Measurements from ENCODE around the gene EML6. TPM values are rescaled to one million over a fixed set of nuclear protein-coding genes. Genes with fewer than 3 reads are reported as not detected.

The EML6 gene
- polyA plus RNA-seq, 1 of the 3 experiments (the other 2 are of a cell fraction), result 1.1 TPM

DNA sequence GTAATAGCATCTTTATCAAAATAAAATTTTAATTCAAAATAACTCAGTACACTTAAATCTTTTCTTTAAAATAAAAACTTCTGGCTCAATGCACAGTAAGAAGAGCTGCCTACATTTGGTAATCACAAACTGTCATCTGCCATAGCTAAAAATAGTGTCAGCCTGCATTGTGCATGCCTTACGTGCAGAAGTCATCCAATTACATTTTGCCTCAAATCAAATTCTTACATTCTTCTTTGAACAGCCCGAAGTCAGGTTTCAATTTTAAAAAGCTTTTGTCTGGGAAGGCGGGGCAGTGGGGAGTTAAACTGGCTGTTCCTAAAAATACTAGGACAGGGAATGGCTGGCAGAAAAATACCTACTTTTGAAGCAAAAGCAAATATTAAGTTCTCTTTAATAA lies 275.7 kb downstream of the EML6 start:
- WGBS (ENCODE audit: low lambda C conversion rate), result 4% methylated on average over 3 of the region's 3 CpGs
- Histone ChIP-seq H3K9ac (no peak overlapping the region; the same call in 1 of the 2 replicates), H3K27me3 (ENCODE audit: insufficient read depth) (no peaks in the 10 kb centered on the region), H3K79me2 (ENCODE audit: insufficient read depth) (peaks cover 100% of the 10 kb centered on the region), H3K9me3 (no peaks in the 10 kb centered on the region), H3F3A (replicated peaks; ENCODE audit: insufficient read depth) (peaks cover 51% of the 10 kb centered on the region), H3K4me1 (ENCODE audit: control insufficient read depth in 1 of 2, insufficient read depth in 2 of 2, low read depth in 1 of 2, low read length in 1 of 2) (peaks cover 27 to 47% of the 10 kb centered on the region in 2 experiments), H3K4me2 (peak overlapping the region; percentile 62), H3K4me3 (ENCODE audit: low read depth in 2 of 2, low read length in 1 of 2) (peak overlapping the region in 1 of 2 experiments; percentile 18; a peak in 1 of 4 replicates), H3K36me3 (replicated peaks in 1 of 2; ENCODE audit: control insufficient read depth in 1 of 2, insufficient read depth in 2 of 2, low read length in 1 of 2) (peaks cover 10 to 17% of the 10 kb centered on the region in 2 experiments), H2AFZ (ENCODE audit: low read depth) (no peak overlapping the region), H3K27ac (ENCODE audit: low read depth in 2 of 2, low read length in 1 of 2) (peak overlapping the region; percentile 68; a peak in 3 of 4 replicates), H3K9me2 (no peaks in the 10 kb centered on the region), H4K20me1 (ENCODE audit: insufficient read depth) (peaks cover 100% of the 10 kb centered on the region)
- no peak for DNase-seq
- ChIA-PET POLR2A (no interaction called here), CTCF (interaction anchor here (1.0 to 1.5 kb wide), 3 partner anchors 10 to 49 kb away, joined by 3 to 5 read pairs (median 3); no protein-coding TSS in a partner anchor)
- peak; percentile 43; the same call in 1 of the 2 replicates for TF ChIP-seq JUND (IDR thresholded peaks at IDR 0.05)
- TF ChIP-seq, protein P1, sequence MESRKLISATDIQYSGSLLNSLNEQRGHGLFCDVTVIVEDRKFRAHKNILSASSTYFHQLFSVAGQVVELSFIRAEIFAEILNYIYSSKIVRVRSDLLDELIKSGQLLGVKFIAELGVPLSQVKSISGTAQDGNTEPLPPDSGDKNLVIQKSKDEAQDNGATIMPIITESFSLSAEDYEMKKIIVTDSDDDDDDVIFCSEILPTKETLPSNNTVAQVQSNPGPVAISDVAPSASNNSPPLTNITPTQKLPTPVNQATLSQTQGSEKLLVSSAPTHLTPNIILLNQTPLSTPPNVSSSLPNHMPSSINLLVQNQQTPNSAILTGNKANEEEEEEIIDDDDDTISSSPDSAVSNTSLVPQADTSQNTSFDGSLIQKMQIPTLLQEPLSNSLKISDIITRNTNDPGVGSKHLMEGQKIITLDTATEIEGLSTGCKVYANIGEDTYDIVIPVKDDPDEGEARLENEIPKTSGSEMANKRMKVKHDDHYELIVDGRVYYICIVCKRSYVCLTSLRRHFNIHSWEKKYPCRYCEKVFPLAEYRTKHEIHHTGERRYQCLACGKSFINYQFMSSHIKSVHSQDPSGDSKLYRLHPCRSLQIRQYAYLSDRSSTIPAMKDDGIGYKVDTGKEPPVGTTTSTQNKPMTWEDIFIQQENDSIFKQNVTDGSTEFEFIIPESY (IDR thresholded peaks at IDR 0.05; ENCODE audit: borderline replicate concordance, low read depth), result no peak
- TF ChIP-seq NFIC (IDR thresholded peaks at IDR 0.05; ENCODE audit: borderline replicate concordance), result no peak
- TF ChIP-seq POLR2AphosphoS5 (IDR thresholded peaks at IDR 0.05; ENCODE audit: low read depth, low read length), result peak; percentile 26; the same call in 1 of the 2 replicates
- no peak for TF ChIP-seq NRF1 (IDR thresholded peaks at IDR 0.05; ENCODE audit: low read depth, low read length)
- peak; percentile 96 for TF ChIP-seq MEF2A (IDR thresholded peaks at IDR 0.05; ENCODE audit: borderline replicate concordance, low read depth)
- no peak for TF ChIP-seq SIN3A (IDR thresholded peaks at IDR 0.05; ENCODE audit: borderline replicate concordance, low read depth, low read length)
- no peak for TF ChIP-seq RAD21 (IDR thresholded peaks at IDR 0.05; ENCODE audit: low read length)
- TF ChIP-seq, protein P2, sequence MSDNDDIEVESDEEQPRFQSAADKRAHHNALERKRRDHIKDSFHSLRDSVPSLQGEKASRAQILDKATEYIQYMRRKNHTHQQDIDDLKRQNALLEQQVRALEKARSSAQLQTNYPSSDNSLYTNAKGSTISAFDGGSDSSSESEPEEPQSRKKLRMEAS (IDR thresholded peaks at IDR 0.05; ENCODE audit: low read depth), result peak; percentile 47; the same call in 1 of the 2 replicates
- peak; percentile 74 for TF ChIP-seq TCF12 (IDR thresholded peaks at IDR 0.05)
- TF ChIP-seq RCOR1 (IDR thresholded peaks at IDR 0.05; ENCODE audit: low read length), result no peak; the same call in 1 of the 2 replicates
- TF ChIP-seq CHD2 (IDR thresholded peaks at IDR 0.05; ENCODE audit: low read length, partially characterized antibody), result no peak
- no peak for TF ChIP-seq RXRA (IDR thresholded peaks at IDR 0.05; ENCODE audit: borderline replicate concordance, low read depth)
- TF ChIP-seq, protein P3, sequence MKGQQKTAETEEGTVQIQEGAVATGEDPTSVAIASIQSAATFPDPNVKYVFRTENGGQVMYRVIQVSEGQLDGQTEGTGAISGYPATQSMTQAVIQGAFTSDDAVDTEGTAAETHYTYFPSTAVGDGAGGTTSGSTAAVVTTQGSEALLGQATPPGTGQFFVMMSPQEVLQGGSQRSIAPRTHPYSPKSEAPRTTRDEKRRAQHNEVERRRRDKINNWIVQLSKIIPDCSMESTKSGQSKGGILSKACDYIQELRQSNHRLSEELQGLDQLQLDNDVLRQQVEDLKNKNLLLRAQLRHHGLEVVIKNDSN (IDR thresholded peaks at IDR 0.05; ENCODE audit: borderline replicate concordance, low read depth), result no peak
- TF ChIP-seq MXI1 (IDR thresholded peaks at IDR 0.05; ENCODE audit: low read depth, low read length), result peak; percentile 63; the same call in 1 of the 2 replicates
- TF ChIP-seq, protein P4, sequence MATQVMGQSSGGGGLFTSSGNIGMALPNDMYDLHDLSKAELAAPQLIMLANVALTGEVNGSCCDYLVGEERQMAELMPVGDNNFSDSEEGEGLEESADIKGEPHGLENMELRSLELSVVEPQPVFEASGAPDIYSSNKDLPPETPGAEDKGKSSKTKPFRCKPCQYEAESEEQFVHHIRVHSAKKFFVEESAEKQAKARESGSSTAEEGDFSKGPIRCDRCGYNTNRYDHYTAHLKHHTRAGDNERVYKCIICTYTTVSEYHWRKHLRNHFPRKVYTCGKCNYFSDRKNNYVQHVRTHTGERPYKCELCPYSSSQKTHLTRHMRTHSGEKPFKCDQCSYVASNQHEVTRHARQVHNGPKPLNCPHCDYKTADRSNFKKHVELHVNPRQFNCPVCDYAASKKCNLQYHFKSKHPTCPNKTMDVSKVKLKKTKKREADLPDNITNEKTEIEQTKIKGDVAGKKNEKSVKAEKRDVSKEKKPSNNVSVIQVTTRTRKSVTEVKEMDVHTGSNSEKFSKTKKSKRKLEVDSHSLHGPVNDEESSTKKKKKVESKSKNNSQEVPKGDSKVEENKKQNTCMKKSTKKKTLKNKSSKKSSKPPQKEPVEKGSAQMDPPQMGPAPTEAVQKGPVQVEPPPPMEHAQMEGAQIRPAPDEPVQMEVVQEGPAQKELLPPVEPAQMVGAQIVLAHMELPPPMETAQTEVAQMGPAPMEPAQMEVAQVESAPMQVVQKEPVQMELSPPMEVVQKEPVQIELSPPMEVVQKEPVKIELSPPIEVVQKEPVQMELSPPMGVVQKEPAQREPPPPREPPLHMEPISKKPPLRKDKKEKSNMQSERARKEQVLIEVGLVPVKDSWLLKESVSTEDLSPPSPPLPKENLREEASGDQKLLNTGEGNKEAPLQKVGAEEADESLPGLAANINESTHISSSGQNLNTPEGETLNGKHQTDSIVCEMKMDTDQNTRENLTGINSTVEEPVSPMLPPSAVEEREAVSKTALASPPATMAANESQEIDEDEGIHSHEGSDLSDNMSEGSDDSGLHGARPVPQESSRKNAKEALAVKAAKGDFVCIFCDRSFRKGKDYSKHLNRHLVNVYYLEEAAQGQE (IDR thresholded peaks at IDR 0.05; ENCODE audit: low read depth, low read length), result no peak
- no peak for TF ChIP-seq TAF1 (IDR thresholded peaks at IDR 0.05; ENCODE audit: borderline replicate concordance, low read depth, low read length)
- no peak for TF ChIP-seq RFX5 (IDR thresholded peaks at IDR 0.05; ENCODE audit: low read length)
- TF ChIP-seq FOXM1 (IDR thresholded peaks at IDR 0.05; ENCODE audit: low read depth), result no peak
- TF ChIP-seq GABPA (IDR thresholded peaks at IDR 0.05; ENCODE audit: low read depth), result no peak
- TF ChIP-seq SMC3 (IDR thresholded peaks at IDR 0.05; ENCODE audit: low read depth, low read length), result no peak
- TF ChIP-seq FOXJ3 (CRISPR knock-in tag; IDR thresholded peaks at IDR 0.05), result no peak
- TF ChIP-seq GATA2 (CRISPR knock-in tag; IDR thresholded peaks at IDR 0.05), result peak; percentile 20; the same call in 1 of the 2 replicates
- TF ChIP-seq EP300 (IDR thresholded peaks at IDR 0.05; ENCODE audit: borderline replicate concordance in 1 of 2, low read depth in 1 of 2, low read length in 1 of 2), result peak; percentile 42 to 60; a peak in 2 of 4 replicates
- TF ChIP-seq FOSL2 (IDR thresholded peaks at IDR 0.05; ENCODE audit: borderline replicate concordance, low read depth), result peak; percentile 45; the same call in 1 of the 2 replicates
- TF ChIP-seq, protein P5, sequence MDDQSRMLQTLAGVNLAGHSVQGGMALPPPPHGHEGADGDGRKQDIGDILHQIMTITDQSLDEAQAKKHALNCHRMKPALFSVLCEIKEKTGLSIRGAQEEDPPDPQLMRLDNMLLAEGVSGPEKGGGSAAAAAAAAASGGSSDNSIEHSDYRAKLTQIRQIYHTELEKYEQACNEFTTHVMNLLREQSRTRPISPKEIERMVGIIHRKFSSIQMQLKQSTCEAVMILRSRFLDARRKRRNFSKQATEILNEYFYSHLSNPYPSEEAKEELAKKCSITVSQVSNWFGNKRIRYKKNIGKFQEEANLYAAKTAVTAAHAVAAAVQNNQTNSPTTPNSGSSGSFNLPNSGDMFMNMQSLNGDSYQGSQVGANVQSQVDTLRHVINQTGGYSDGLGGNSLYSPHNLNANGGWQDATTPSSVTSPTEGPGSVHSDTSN (IDR thresholded peaks at IDR 0.05), result peak; percentile 76
- no peak for TF ChIP-seq ELF1 (IDR thresholded peaks at IDR 0.05)
- TF ChIP-seq EZH2phosphoT487 (IDR thresholded peaks at IDR 0.05; ENCODE audit: borderline replicate concordance, low read depth), result no peak
- no peak for TF ChIP-seq YY1 (IDR thresholded peaks at IDR 0.05; ENCODE audit: low read depth)

Data from SK-N-SH (cell line).